ENCODE data around the gene C2orf81.
"Not testable (repeated sequence)": the region's sequence is repeated elsewhere in the genome, so short reads cannot be mapped to it uniquely, and the experiment has no call there.

The C2orf81 gene

GRCh38 chr2:74421221-74421870 is at the start of gene C2orf81, which contains the start of gene WDR54:
Gene C2orf81 (minus strand): TSS chr2:74421619. CDS start chr2:74421560, 59 bp downstream.
Gene WDR54 (plus strand): TSS chr2:74421730. CDS start chr2:74422154, 424 bp downstream.
- Mint-ChIP-seq H3K9me3 (no peaks in the 10 kb centered on the region), H3K27ac (peak within 1 kb of the TSS; percentile 71), H3K36me3 (ENCODE audit: low read depth) (peaks cover 27% of the 10 kb centered on the region), H3K4me3 (peak within 1 kb of the TSS; percentile 99), H3K4me1 (ENCODE audit: low read depth) (peaks cover 41% of the 10 kb centered on the region), H3K27me3 (peaks cover 11% of the 10 kb centered on the region)
- intact Hi-C loops (cut with micrococcal nuclease): loop anchor here (1.0 kb wide), 2 partner anchors 33 to 62 kb away; partner anchors contain the start of gene TTC31

DNA sequence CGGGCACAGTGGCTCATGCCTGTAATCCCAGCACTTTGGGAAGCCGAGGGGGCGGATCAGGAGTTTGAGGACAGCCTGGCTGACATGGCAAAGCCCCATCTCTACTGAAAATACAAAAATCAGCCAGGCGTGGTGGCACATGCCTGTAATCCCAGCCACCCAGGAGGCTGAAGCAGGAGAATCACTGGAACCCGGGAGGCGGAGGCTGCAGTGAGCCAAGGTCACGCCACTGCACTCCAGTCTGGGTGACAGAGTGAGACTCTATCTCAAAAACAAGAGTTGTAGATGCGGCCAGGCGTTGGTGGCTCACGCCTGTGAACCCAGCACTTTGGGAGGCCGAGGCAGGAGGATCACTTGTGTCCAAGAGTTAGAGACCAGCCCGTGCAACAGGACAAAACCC is 49.3 kb upstream of the C2orf81 start:
- intact Hi-C loops (cut with micrococcal nuclease); H3K4me3 Mint-ChIP-seq; H3K9me3 Mint-ChIP-seq; H3K27me3 Mint-ChIP-seq: not testable (repeated sequence)
- peak overlapping the region; percentile 97 for H3K27ac Mint-ChIP-seq
- peaks cover 41% of the 10 kb centered on the region for H3K36me3 Mint-ChIP-seq (ENCODE audit: low read depth)
- H3K4me1 Mint-ChIP-seq (ENCODE audit: low read depth): peaks cover 29% of the 10 kb centered on the region

- intact Hi-C loops (cut with micrococcal nuclease): no loop called here
Observed at GRCh38 chr2:74464406-74464805, 43.0 kb upstream of the C2orf81 start.

DNA sequence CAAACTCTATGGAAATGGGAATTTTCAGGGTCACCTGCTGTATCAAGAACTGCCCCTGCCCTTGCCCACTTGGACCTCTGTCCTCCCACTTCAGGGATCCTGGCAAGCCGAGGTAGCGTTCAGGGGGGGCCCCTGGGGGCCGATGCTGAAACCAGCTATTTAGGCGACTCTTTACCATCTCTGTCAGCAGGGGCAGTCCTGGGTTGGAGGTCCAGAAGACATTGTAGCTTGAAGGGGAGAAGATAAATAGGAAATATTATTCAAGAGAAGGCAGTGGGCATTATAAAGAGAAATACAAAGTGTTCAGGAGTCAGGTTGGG is 41.3 kb upstream of the C2orf81 start:
- no peaks in the 10 kb centered on the region for H3K9me3 Mint-ChIP-seq
- peaks cover 58% of the 10 kb centered on the region for H3K36me3 Mint-ChIP-seq (ENCODE audit: low read depth)
- no peak overlapping the region for H3K4me3 Mint-ChIP-seq
- H3K27ac Mint-ChIP-seq: no peak overlapping the region
- intact Hi-C loops (cut with micrococcal nuclease): no loop called here
- no peaks in the 10 kb centered on the region for H3K27me3 Mint-ChIP-seq
- H3K4me1 Mint-ChIP-seq (ENCODE audit: low read depth): peaks cover 39% of the 10 kb centered on the region

More at GRCh38 chr2:74464406-74464805, 43.0 kb upstream of the C2orf81 start:
- H3K36me3 Mint-ChIP-seq (ENCODE audit: low read depth): peaks cover 48% of the 10 kb centered on the region
- H3K27me3 Mint-ChIP-seq: no peaks in the 10 kb centered on the region
- H3K9me3 Mint-ChIP-seq: no peaks in the 10 kb centered on the region
- peak overlapping the region; percentile 98 for H3K4me3 Mint-ChIP-seq
- H3K27ac Mint-ChIP-seq: peak overlapping the region; percentile 98
- H3K4me1 Mint-ChIP-seq (ENCODE audit: low read depth): peaks cover 29% of the 10 kb centered on the region

GRCh38 chr2:74462054-74462785 is 40.8 kb upstream of the C2orf81 start:
- H3K4me1 Mint-ChIP-seq (ENCODE audit: low read depth): peaks cover 44% of the 10 kb centered on the region
- intact Hi-C loops (cut with micrococcal nuclease): no loop called here
- peaks cover 63% of the 10 kb centered on the region for H3K36me3 Mint-ChIP-seq (ENCODE audit: low read depth)
- no peaks in the 10 kb centered on the region for H3K27me3 Mint-ChIP-seq
- H3K4me3 Mint-ChIP-seq: no peak overlapping the region
- no peaks in the 10 kb centered on the region for H3K9me3 Mint-ChIP-seq
- H3K27ac Mint-ChIP-seq: no peak overlapping the region

GRCh38 chr2:74461187-74462053 is 40.0 kb upstream of the C2orf81 start:
- intact Hi-C loops (cut with micrococcal nuclease): no loop called here
- H3K9me3 Mint-ChIP-seq: no peaks in the 10 kb centered on the region
- no peak overlapping the region for H3K4me3 Mint-ChIP-seq
- H3K36me3 Mint-ChIP-seq (ENCODE audit: low read depth): peaks cover 71% of the 10 kb centered on the region
- peaks cover 52% of the 10 kb centered on the region for H3K4me1 Mint-ChIP-seq (ENCODE audit: low read depth)
- H3K27me3 Mint-ChIP-seq: no peaks in the 10 kb centered on the region
- no peak overlapping the region for H3K27ac Mint-ChIP-seq

DNA sequence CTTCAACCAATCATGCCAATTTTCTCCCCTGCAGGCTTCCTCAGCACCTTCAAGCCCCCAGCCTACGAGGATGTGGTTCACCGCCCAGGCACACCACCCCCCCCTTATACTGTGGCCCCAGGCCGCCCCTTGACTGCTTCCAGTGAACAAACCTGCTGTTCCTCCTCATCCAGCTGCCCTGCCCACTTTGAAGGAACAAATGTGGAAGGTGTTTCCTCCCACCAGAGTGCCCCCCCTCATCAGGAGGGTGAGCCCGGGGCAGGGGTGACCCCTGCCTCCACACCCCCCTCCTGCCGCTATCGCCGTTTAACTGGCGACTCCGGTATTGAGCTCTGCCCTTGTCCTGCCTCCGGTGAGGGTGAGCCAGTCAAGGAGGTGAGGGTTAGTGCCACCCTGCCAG is 38.8 kb upstream of the C2orf81 start:
- intact Hi-C loops (cut with micrococcal nuclease); H3K27me3 Mint-ChIP-seq; H3K9me3 Mint-ChIP-seq; H3K4me3 Mint-ChIP-seq: not testable (repeated sequence)
- Mint-ChIP-seq H3K36me3 (ENCODE audit: low read depth) (peaks cover 79% of the 10 kb centered on the region), H3K4me1 (ENCODE audit: low read depth) (peaks cover 65% of the 10 kb centered on the region), H3K27ac (peak overlapping the region; percentile 41)

GRCh38 chr2:74459503-74460118 is 38.2 kb upstream of the C2orf81 start:
- intact Hi-C loops (cut with micrococcal nuclease); H3K27me3 Mint-ChIP-seq; H3K9me3 Mint-ChIP-seq: not testable (repeated sequence)
- Mint-ChIP-seq H3K4me1 (ENCODE audit: low read depth) (peaks cover 68% of the 10 kb centered on the region), H3K27ac (peak overlapping the region; percentile 41), H3K4me3 (peak overlapping the region; percentile 35), H3K36me3 (ENCODE audit: low read depth) (peaks cover 78% of the 10 kb centered on the region)

DNA sequence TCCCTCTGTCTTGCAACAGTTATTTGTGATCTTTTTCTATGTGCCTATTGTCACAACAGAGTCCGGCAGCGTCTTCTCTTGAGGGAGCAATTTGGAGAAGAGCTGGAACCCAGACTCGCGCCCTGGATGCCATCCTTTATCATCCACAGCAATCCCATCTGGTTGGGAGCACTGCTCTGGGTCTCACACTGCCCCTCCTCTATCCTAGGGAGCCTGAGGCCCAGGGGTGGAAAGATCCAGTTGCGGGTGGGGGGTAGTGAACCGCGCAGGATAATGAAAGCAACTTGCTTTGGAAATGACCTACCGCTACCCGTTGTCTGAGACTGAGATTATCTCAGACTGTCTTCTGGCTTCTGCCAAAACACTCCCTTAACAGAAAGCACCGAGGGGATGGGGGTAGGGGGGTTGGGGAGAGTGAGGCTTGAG is 37.5 kb upstream of the C2orf81 start:
- Mint-ChIP-seq H3K4me1 (ENCODE audit: low read depth) (peaks cover 66% of the 10 kb centered on the region), H3K27me3 (no peaks in the 10 kb centered on the region), H3K4me3 (peak overlapping the region; percentile 85), H3K27ac (peak overlapping the region; percentile 94), H3K36me3 (ENCODE audit: low read depth) (peaks cover 75% of the 10 kb centered on the region), H3K9me3 (no peaks in the 10 kb centered on the region)
- intact Hi-C loops (cut with micrococcal nuclease): loop anchor here (1.0 kb wide), 1 partner anchor 13 kb away; the partner anchor contains the start of gene MRPL53

DNA sequence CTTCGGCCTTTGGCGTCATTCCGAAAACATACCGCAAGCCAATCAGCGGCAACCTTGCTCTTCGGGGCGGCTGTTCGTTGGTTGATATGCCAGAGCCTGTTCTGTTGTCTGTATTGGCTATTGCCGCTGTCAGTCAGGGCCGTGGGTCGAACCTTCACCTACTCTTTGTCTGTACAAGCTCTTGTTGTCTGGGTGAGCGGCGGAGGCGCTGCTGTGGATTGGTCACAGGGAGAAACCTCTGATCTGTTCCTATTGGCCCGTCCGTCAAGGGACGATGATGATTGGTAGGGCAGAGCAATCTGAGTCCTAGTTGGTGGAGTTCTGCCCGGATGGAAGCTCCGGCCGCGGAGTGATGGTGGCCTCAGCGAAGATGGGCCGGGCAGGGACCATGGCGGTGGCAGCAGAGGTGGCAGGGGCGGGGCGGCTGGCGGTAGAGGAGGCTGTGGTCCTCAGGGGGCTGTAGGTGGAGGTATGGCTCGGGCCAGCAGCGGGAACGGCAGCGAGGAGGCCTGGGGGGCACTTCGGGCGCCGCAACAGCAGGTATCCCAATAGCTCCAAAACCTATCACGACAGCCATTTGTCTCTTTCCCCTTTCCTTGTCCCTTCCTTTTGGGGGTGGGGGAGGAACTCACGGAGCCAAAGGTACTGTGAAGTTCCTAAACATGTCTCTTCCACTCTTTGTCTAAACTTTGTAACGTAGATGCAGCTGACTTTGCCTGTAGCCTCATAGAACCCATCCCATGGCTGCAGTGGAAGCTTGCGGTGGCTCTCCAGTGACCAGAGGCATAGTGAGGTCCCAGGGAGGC is 36.9 kb upstream of the C2orf81 start, which contains the start of gene WBP1:
WBP1 (plus strand) TSS at position 307 of the 806 bp plus-strand sequence; CDS start at position 472, 165 bp downstream.
- peaks cover 75% of the 10 kb centered on the region for H3K36me3 Mint-ChIP-seq (ENCODE audit: low read depth)
- H3K27ac Mint-ChIP-seq: peak within 1 kb of the TSS; percentile 94
- no peaks in the 10 kb centered on the region for H3K27me3 Mint-ChIP-seq
- intact Hi-C loops (cut with micrococcal nuclease): loop anchor here (1.0 kb wide), 1 partner anchor 14 kb away; the partner anchor contains the start of gene MRPL53
- H3K9me3 Mint-ChIP-seq: no peaks in the 10 kb centered on the region
- peaks cover 60% of the 10 kb centered on the region for H3K4me1 Mint-ChIP-seq (ENCODE audit: low read depth)
- H3K4me3 Mint-ChIP-seq: peak within 1 kb of the TSS; percentile 85

- H3K27me3 Mint-ChIP-seq: no peaks in the 10 kb centered on the region
- H3K4me1 Mint-ChIP-seq (ENCODE audit: low read depth): peaks cover 57% of the 10 kb centered on the region
- peak overlapping the region; percentile 94 for H3K27ac Mint-ChIP-seq
- intact Hi-C loops (cut with micrococcal nuclease): loop anchor here (1.0 kb wide), 1 partner anchor 15 kb away; the partner anchor contains the start of gene MRPL53
- no peaks in the 10 kb centered on the region for H3K9me3 Mint-ChIP-seq
- peak overlapping the region; percentile 85 for H3K4me3 Mint-ChIP-seq
- H3K36me3 Mint-ChIP-seq (ENCODE audit: low read depth): peaks cover 68% of the 10 kb centered on the region
Observed at GRCh38 chr2:74457549-74458131, 36.2 kb upstream of the C2orf81 start.

DNA sequence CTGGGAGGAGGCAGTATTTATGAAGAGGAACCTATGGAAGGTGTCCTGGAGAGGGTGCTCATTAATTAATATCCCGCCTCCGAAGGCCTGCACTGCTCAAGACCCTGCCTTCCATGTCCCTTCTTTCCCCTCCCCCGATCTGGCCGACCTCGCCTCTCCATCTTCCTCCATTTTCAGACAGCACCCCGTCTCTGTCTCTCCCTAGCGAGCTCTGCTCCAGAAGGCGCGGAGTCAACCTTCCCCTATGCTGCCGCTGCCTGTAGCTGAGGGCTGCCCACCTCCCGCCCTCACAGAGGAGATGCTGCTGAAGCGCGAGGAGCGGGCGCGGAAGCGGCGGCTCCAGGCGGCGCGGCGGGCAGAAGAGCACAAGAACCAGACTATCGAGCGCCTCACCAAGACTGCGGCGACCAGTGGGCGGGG is 35.7 kb upstream of the C2orf81 start:
- intact Hi-C loops (cut with micrococcal nuclease): no loop called here
- Mint-ChIP-seq H3K4me1 (ENCODE audit: low read depth) (peaks cover 62% of the 10 kb centered on the region), H3K27me3 (no peaks in the 10 kb centered on the region), H3K9me3 (no peaks in the 10 kb centered on the region), H3K36me3 (ENCODE audit: low read depth) (peaks cover 63% of the 10 kb centered on the region), H3K4me3 (peak overlapping the region; percentile 85), H3K27ac (peak overlapping the region; percentile 94)

Measured in dendritic cell treated with granulocyte-macrophage colony-stimulating factor and Interleukin-4, amounts not matched to agents 40 ng/mL and 50 ng/mL, for 4 days (primary cell).